ENCODE measurements around the gene ZNF248. TPM values are rescaled to one million over a fixed set of nuclear protein-coding genes. Genes with fewer than 3 reads are reported as not detected.

The ZNF248 gene
- total and polyA plus RNA-seq, 2 donors (not counting 1 experiment from before 2014, with no cell fraction given), result 8.6 to 19.5 TPM

GRCh38 chr10:37819797-37820196 is 37.6 kb downstream of the ZNF248 start:
- no peak for DNase-seq
- H3K36me3 ChIP-seq (replicated peaks in 1 of 2; ENCODE audit: control extremely low read depth in 1 of 2, control insufficient read depth in 1 of 2, extremely low read depth in 1 of 2, insufficient read depth in 2 of 2, low read length in 1 of 2), result no peaks in the 10 kb centered on the region
- no peak overlapping the region for H3K4me3 Mint-ChIP-seq
- no peak overlapping the region for H3K9ac ChIP-seq (ENCODE audit: low read length)
- H3K27me3 ChIP-seq (replicated peaks in 1 of 4; ENCODE audit: control extremely low read depth in 1 of 4, control insufficient read depth in 3 of 4, insufficient read depth in 4 of 4, low read length in 3 of 4), result no peaks in the 10 kb centered on the region
- no peak overlapping the region for H3K4me2 ChIP-seq (replicated peaks; ENCODE audit: low read depth, low read length, poor library complexity, severe bottlenecking)
- H3K27ac ChIP-seq (ENCODE audit: low read length in 2 of 2), result no peak overlapping the region
- intact Hi-C loops (cut with micrococcal nuclease), result no loop called here
- no peaks in the 10 kb centered on the region for H3K27me3 Mint-ChIP-seq
- H3K4me3 ChIP-seq (ENCODE audit: control extremely low read depth in 1 of 5, extremely low read depth in 1 of 5, insufficient read depth in 1 of 5, low read depth in 2 of 5, low read length in 4 of 5), result no peak overlapping the region
- CTCF ChIA-PET, result no interaction called here
- no peaks in the 10 kb centered on the region for H3K79me2 ChIP-seq (ENCODE audit: control insufficient read depth, insufficient read depth, low read length)
- no peak overlapping the region for H3K27ac Mint-ChIP-seq
- no peaks in the 10 kb centered on the region for H3K4me1 ChIP-seq (ENCODE audit: control insufficient read depth in 2 of 2, insufficient read depth in 2 of 2, low read length in 2 of 2)
- H4K20me1 ChIP-seq (ENCODE audit: control insufficient read depth, insufficient read depth, low read length, poor library complexity, severe bottlenecking), result no peaks in the 10 kb centered on the region
- H3K4me1 Mint-ChIP-seq, result no peaks in the 10 kb centered on the region
- peaks cover 0 to 34% (median 9%) of the 10 kb centered on the region in 3 donors for H3K9me3 ChIP-seq (ENCODE audit: control extremely low read depth in 1 of 3, control insufficient read depth in 2 of 3, insufficient read depth in 1 of 3, low read length in 2 of 3)
- peaks cover 2% of the 10 kb centered on the region for H3K9me3 Mint-ChIP-seq (ENCODE audit: insufficient read depth)
- H2AFZ ChIP-seq (ENCODE audit: insufficient read depth, low read depth, low read length, poor library complexity, severe bottlenecking), result no peak overlapping the region
- WGBS (ENCODE audit: insufficient coverage), result 99% methylated on average over 6 of the region's 6 CpGs
- TF ChIP-seq CTCF (IDR thresholded peaks at IDR 0.05) (no peak), EZH2 (IDR thresholded peaks at IDR 0.05; ENCODE audit: borderline replicate concordance, insufficient read depth, low read depth, low read length, poor library complexity, severe bottlenecking) (no peak)
- POLR2A ChIA-PET, result no interaction called here
- no peak for ATAC-seq (ENCODE audit: low read depth)

DNA sequence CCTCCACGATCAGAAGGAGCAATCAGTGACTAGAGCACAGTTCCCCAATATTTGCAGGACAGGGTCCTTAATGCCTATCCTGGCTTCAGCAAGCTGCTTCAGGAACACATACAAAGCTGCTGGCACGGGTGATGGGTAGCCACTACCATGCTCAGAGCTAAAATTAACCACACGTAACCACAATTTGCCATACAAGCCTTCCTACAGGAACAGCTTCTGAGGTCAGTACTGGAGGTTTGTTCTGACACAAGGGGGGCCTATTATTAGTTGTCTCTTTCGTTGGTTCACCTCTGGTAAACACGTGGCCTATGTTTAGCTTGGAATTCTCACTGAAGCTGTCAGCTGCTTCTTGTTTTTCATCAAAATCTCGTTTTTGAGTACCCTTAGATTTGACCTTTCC is 41.1 kb downstream of the ZNF248 start:
- Histone ChIP-seq H3K9ac (ENCODE audit: low read length) (no peak overlapping the region), H3K9me3 (ENCODE audit: control extremely low read depth in 1 of 3, control insufficient read depth in 2 of 3, insufficient read depth in 1 of 3, low read length in 2 of 3) (peaks cover 0 to 30% (median 27%) of the 10 kb centered on the region in 3 donors)
- intact Hi-C loops (cut with micrococcal nuclease), result no loop called here

More for the DNA sequence above, 41.1 kb downstream of the ZNF248 start:
- H3K27ac Mint-ChIP-seq, result no peak overlapping the region
- no peaks in the 10 kb centered on the region for H3K27me3 Mint-ChIP-seq
- H2AFZ ChIP-seq (ENCODE audit: insufficient read depth, low read depth, low read length, poor library complexity, severe bottlenecking), result no peak overlapping the region
- ChIA-PET POLR2A (no interaction called here), CTCF (no interaction called here)
- no peak for ATAC-seq (ENCODE audit: low read depth)
- H3K36me3 ChIP-seq (replicated peaks in 1 of 2; ENCODE audit: control extremely low read depth in 1 of 2, control insufficient read depth in 1 of 2, extremely low read depth in 1 of 2, insufficient read depth in 2 of 2, low read length in 1 of 2), result no peaks in the 10 kb centered on the region
- no peak for DNase-seq
- TF ChIP-seq CTCF (IDR thresholded peaks at IDR 0.05), result no peak
- no peak for TF ChIP-seq EZH2 (IDR thresholded peaks at IDR 0.05; ENCODE audit: borderline replicate concordance, insufficient read depth, low read depth, low read length, poor library complexity, severe bottlenecking)
- H3K27ac ChIP-seq (ENCODE audit: low read length in 2 of 2), result no peak overlapping the region
- no peak overlapping the region for H3K4me2 ChIP-seq (replicated peaks; ENCODE audit: low read depth, low read length, poor library complexity, severe bottlenecking)
- no peak overlapping the region for H3K4me3 Mint-ChIP-seq
- H3K9me3 Mint-ChIP-seq (ENCODE audit: insufficient read depth), result peaks cover 14% of the 10 kb centered on the region
- 100% methylated on average over 5 of the region's 6 CpGs for WGBS (ENCODE audit: insufficient coverage)
- no peaks in the 10 kb centered on the region for H3K4me1 ChIP-seq (ENCODE audit: control insufficient read depth in 2 of 2, insufficient read depth in 2 of 2, low read length in 2 of 2)
- no peaks in the 10 kb centered on the region for H3K79me2 ChIP-seq (ENCODE audit: control insufficient read depth, insufficient read depth, low read length)
- H4K20me1 ChIP-seq (ENCODE audit: control insufficient read depth, insufficient read depth, low read length, poor library complexity, severe bottlenecking), result no peaks in the 10 kb centered on the region
- H3K27me3 ChIP-seq (replicated peaks in 1 of 4; ENCODE audit: control extremely low read depth in 1 of 4, control insufficient read depth in 3 of 4, insufficient read depth in 4 of 4, low read length in 3 of 4), result no peaks in the 10 kb centered on the region
- no peaks in the 10 kb centered on the region for H3K4me1 Mint-ChIP-seq
- no peak overlapping the region for H3K4me3 ChIP-seq (ENCODE audit: control extremely low read depth in 1 of 5, extremely low read depth in 1 of 5, insufficient read depth in 1 of 5, low read depth in 2 of 5, low read length in 4 of 5)

All from B cell (primary cell).